HepG2 (cell line): ENCODE results near the gene CACNA2D3. TPM values are rescaled to one million over a fixed set of nuclear protein-coding genes. Genes with fewer than 3 reads are reported as not detected.

Experiments used
- ATAC-seq: fragments of 200-7000 bp; cut with Tn5 transposase; 3 replicates; pipeline ENCODE4 v1.9.1; 2020; ENCODE audit warnings: mild to moderate bottlenecking, moderate library complexity
- BruUV-seq: library from RNA; stranded (reverse); fragments of 400-500 nt; replicated peaks from 2 replicates; lab custom pipeline; 2021; lab: Mats Ljungman, UMichigan
- CTCF ChIA-PET: fragments of 300-600 bp; formaldehyde crosslinking; extraction: SDS; loops from one replicate; lab custom pipeline; 2021; ENCODE audit warnings: low total read pairs, inconsistent platforms, low intra/inter-chr PET ratio; lab: Yijun Ruan, JAX
- POLR2A ChIA-PET: fragments of 350-600 bp; sonication (Branson Sonifier 250); formaldehyde crosslinking; loops from one replicate; lab custom pipeline; 2020; ENCODE audit warnings: antibody characterized with exemption, inconsistent platforms; lab: Yijun Ruan, JAX
- DNase-seq: peaks from one replicate; pipeline ENCODE4 v3.0.0-alpha.2; 2015; ENCODE audit warnings: low spot score
- FAIRE-seq: peaks from 3 replicates; lab custom pipeline; 2011; peaks lifted over from hg19 to GRCh38; lab: Jason Lieb, UNC
- H2AFZ ChIP-seq: one replicate; pipeline ENCODE4 v1.6.1; 2011; ENCODE audit warnings: low read length, inconsistent platforms
- H3K27ac ChIP-seq: fragments of 300-600 bp; 3 replicates; pipeline ENCODE4 v1.8.0; 2011; ENCODE audit warnings: mixed run types, mild to moderate bottlenecking, mixed read lengths, low read length, inconsistent platforms; ENCODE audit not compliant: insufficient read depth; ENCODE audit errors: extremely low read length
- H3K27me3 ChIP-seq, 2 experiments: fragments of 200-600 bp in 1 of 2; 2 replicates in 1 of 2; 3 replicates in 1 of 2; pipeline versions ENCODE4 v1.6.0 to v1.8.0; 2011; ENCODE audit warnings: low read length in 2 of 2, mild to moderate bottlenecking in 2 of 2, moderate library complexity in 2 of 2, inconsistent platforms in 1 of 2; ENCODE audit not compliant: insufficient read depth in 2 of 2, control insufficient read depth in 1 of 2
- H3K36me3 ChIP-seq, 2 experiments: fragments of 200-600 bp in 1 of 2; replicated peaks in 1 of 2; 2 replicates in 1 of 2; 3 replicates in 1 of 2; pipeline versions ENCODE4 v1.5.1 to v1.8.0; 2011; ENCODE audit warnings: low read length in 2 of 2, inconsistent platforms in 1 of 2; ENCODE audit not compliant: insufficient read depth in 2 of 2, control insufficient read depth in 1 of 2
- H3K4me1 ChIP-seq: 2 replicates; pipeline ENCODE4 v1.5.1; 2012; ENCODE audit warnings: low read length, inconsistent platforms; ENCODE audit not compliant: insufficient read depth
- H3K4me2 ChIP-seq: 2 replicates; pipeline ENCODE4 v1.6.0; 2011; ENCODE audit warnings: low read depth, low read length, inconsistent platforms
- H3K4me3 ChIP-seq, 3 experiments: fragments of 200-600 bp in 1 of 3; sonication (generic), shearing (Covaris generic) in 1 of 3; replicated peaks in 1 of 3; 2 replicates each; pipeline ENCODE4 v1.5.1; 2011 to 2016; ENCODE audit warnings: low read length in 3 of 3, inconsistent platforms in 2 of 3, low read depth in 2 of 3, mild to moderate bottlenecking in 2 of 3, control low read depth in 1 of 3, mixed read lengths in 1 of 3; ENCODE audit not compliant: insufficient read depth in 1 of 3
- H3K79me2 ChIP-seq: one replicate; pipeline ENCODE4 v1.6.1; 2011; ENCODE audit warnings: low read length, inconsistent platforms; ENCODE audit not compliant: insufficient read depth
- H3K9ac ChIP-seq: 2 replicates; pipeline ENCODE4 v1.6.0; 2011; ENCODE audit warnings: mild to moderate bottlenecking, low read depth, low read length, inconsistent platforms; ENCODE audit not compliant: insufficient read depth
- H3K9me3 ChIP-seq: 2 replicates; pipeline ENCODE4 v1.5.1; 2012; ENCODE audit warnings: mild to moderate bottlenecking, low read length
- H4K20me1 ChIP-seq: 2 replicates; pipeline ENCODE4 v1.6.0; 2011; ENCODE audit warnings: inconsistent platforms, mild to moderate bottlenecking, low read length, moderate library complexity; ENCODE audit not compliant: insufficient read depth
- ATM ChIP-seq: fragments of 450-650 bp; IDR thresholded peaks from 2 replicates; pipeline ENCODE4 v1.7.1; 2017; ENCODE audit warnings: mild to moderate bottlenecking, borderline replicate concordance
- FOXP1 ChIP-seq, 2 experiments: fragments of 450-650 bp in 1 of 2; IDR thresholded peaks; 2 replicates each; pipeline ENCODE4 v1.6.1; 2017 to 2018; ENCODE audit warnings: antibody characterized with exemption in 1 of 2
- HOXA7 ChIP-seq: sonication (generic); formaldehyde crosslinking; IDR thresholded peaks from 2 replicates; pipeline ENCODE4 v1.8.1; 2022; ENCODE audit warnings: mild to moderate bottlenecking, missing genetic modification reagents, moderate library complexity
- IKZF4 ChIP-seq: sonication (generic); formaldehyde crosslinking; IDR thresholded peaks from 2 replicates; pipeline ENCODE4 v1.5.1; 2020; ENCODE audit warnings: borderline replicate concordance, mild to moderate bottlenecking, low read depth, missing genetic modification reagents; ENCODE audit errors: not compliant biosample characterization
- NR2C2 ChIP-seq: sonication (generic); formaldehyde crosslinking; IDR thresholded peaks from 2 replicates; pipeline ENCODE4 v1.4.0; 2020; ENCODE audit warnings: missing genetic modification reagents, mild to moderate bottlenecking, moderate library complexity, borderline replicate concordance
- PAWR ChIP-seq: sonication (generic); formaldehyde crosslinking; IDR thresholded peaks from 2 replicates; pipeline ENCODE4 v1.4.0; 2020; ENCODE audit warnings: missing genetic modification reagents, mild to moderate bottlenecking, borderline replicate concordance
- SRF ChIP-seq: IDR thresholded peaks from 2 replicates; pipeline ENCODE4 v1.6.1; 2011; ENCODE audit warnings: mild to moderate bottlenecking, low read depth, low read length, moderate library complexity
- ZNF670 ChIP-seq: sonication (generic); formaldehyde crosslinking; IDR thresholded peaks from 2 replicates; pipeline ENCODE4 v1.8.0; 2022; ENCODE audit warnings: mild to moderate bottlenecking, missing genetic modification reagents, borderline replicate concordance
- ZNF747 ChIP-seq: sonication (generic); formaldehyde crosslinking; IDR thresholded peaks from 2 replicates; pipeline ENCODE4 v1.8.1; 2023; ENCODE audit warnings: missing genetic modification reagents, mild to moderate bottlenecking, borderline replicate concordance
- ZSCAN29 ChIP-seq: sonication (generic); formaldehyde crosslinking; conservative IDR thresholded peaks from 2 replicates; pipeline ENCODE4 v1.4.0; 2020; ENCODE audit warnings: mild to moderate bottlenecking, missing genetic modification reagents
- WGBS: methylation state at CpG from one replicate; pipeline ENCODE4 v1.1.6; 2017; ENCODE audit warnings: low lambda C conversion rate; 5-methylcytosine and 5-hydroxymethylcytosine counted together
- in situ Hi-C: cut with HindIII; loops from 2 replicates; pipeline ENCODE4 v1.10.0; 2017; ENCODE audit warnings: low pct_unique_long_range_greater_than_20kb; ENCODE audit not compliant: extremely low pct_ligation_motif_present
- intact Hi-C: fragments of 100-400 bp; cut with micrococcal nuclease; formaldehyde crosslinking; loops from one replicate; pipeline ENCODE4 v1.10.0; 2022; ENCODE audit not compliant: unreplicated experiment
- polyA plus RNA-seq, 8 experiments: library from polyadenylated mRNA; depleted of rRNA in 3 of 8; stranded (reverse) in 7 of 8; unstranded in 1 of 8; fragments of >200 nt; fragmentation: Illumina TruSeq in 4 of 8; extraction: Trizol in 4 of 8; gene quantifications; 2 replicates each; pipeline versions ENCODE4 v1.2.1 to v1.2.3, GENCODE V29; 2011 to 2016; ENCODE audit warnings: low read depth in 4 of 8, missing spikeins in 1 of 8, mixed read lengths in 1 of 8; ENCODE audit not compliant: insufficient read depth in 1 of 8
- total RNA-seq, 5 experiments: library from RNA; depleted of rRNA; stranded (reverse); fragments of >200 nt; fragmentation: Illumina TruSeq; extraction: Trizol; gene quantifications; 2 replicates each; pipeline ENCODE4 v1.2.3, GENCODE V29; 2016; ENCODE audit warnings: low read depth in 1 of 5

The CACNA2D3 gene
- total and polyA plus RNA-seq, 2 of the 13 experiments (the other 11 are each of a cell fraction or from before 2014, with no cell fraction given) = not detected

DNA sequence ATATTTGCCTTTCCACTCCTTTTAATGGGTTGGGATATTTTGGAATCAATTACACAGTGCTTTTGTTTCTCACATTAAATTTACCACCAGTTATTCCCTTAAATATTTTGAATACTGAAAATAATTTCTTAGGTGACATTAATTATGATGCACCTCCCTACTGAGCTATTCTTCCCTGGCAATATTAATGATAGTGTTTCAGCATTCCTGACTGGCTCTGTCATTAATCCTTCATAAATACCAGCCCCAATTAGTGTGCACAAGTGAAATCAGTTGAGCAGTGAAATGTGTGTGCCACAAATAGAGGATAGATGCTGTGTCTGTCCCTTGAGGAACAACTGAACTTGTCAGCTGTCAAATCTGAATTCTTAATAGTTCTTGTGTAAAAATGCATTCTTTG lies 304.0 kb downstream of the CACNA2D3 start (continued):
- TF ChIP-seq FOXP1 (IDR thresholded peaks at IDR 0.05) (no peak), FOXP1 (CRISPR knock-in tag; IDR thresholded peaks at IDR 0.05) (no peak), ZNF670 (CRISPR knock-in tag) (no peak), HOXA7 (CRISPR knock-in tag) (no peak), NR2C2 (CRISPR knock-in tag) (no peak), PAWR (CRISPR knock-in tag) (no peak)

DNA sequence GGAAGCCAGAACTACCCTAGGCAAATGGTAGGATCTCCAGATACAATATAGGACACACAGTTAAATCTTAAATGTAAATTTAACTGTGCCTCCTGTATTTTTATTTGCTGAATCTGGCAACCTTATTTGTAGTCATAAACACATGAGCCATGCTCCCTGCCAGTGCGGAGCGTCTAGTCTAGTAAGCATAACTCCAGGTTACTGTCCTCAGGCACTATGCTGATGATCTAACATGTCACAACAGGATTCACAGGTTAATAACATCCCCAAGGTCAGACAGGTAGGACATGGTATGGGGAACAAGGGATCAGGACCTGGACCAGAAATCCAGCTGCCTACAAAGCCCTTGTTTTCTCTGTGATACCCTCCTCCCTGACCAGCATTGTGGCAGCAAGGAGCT lies 305.1 kb downstream of the CACNA2D3 start:
- WGBS = 85% methylated on average over 2 of the region's 2 CpGs
- in situ Hi-C loops = no loop called here

More for the DNA sequence above, 305.1 kb downstream of the CACNA2D3 start:
- POLR2A ChIA-PET = no interaction called here
- no peak overlapping the region for H3K4me2 ChIP-seq
- H3K9ac ChIP-seq = no peak overlapping the region
- intact Hi-C loops = loop anchor here (5.0 kb wide), 1 partner anchor 490 kb away; no protein-coding TSS in a partner anchor
- TF ChIP-seq IKZF4 (no peak), ZSCAN29 (no peak), ZNF747 (CRISPR knock-in tag) (no peak), ATM (no peak), SRF (no peak)
- peaks cover 2% of the 10 kb centered on the region; the same call in 1 of the 2 replicates for H4K20me1 ChIP-seq
- no peaks in the 10 kb centered on the region for H3K36me3 ChIP-seq
- DNase-seq (no peak), ATAC-seq (no peak), FAIRE-seq (no peak)
- H3K9me3 ChIP-seq = no peaks in the 10 kb centered on the region
- BruUV-seq = no TSS peak
- no peak overlapping the region for H2AFZ ChIP-seq
- H3K27ac ChIP-seq = no peak overlapping the region
- CTCF ChIA-PET = no interaction called here
- no peaks in the 10 kb centered on the region for H3K79me2 ChIP-seq
- no peaks in the 10 kb centered on the region for H3K27me3 ChIP-seq
- H3K4me1 ChIP-seq = no peaks in the 10 kb centered on the region
- H3K4me3 ChIP-seq = no peak overlapping the region
